H9 (cell line): ENCODE measurements around the gene SPATS2. TPM values are rescaled to one million over a fixed set of nuclear protein-coding genes. Genes with fewer than 3 reads are reported as not detected.

ENCODE experiments used
- DNase-seq: peaks from one replicate; pipeline ENCODE4 v3.0.0-alpha.2; 2017
- H2AFZ ChIP-seq: one replicate; pipeline ENCODE4 v1.6.1; 2013; ENCODE audit warnings: mild to moderate bottlenecking, low read length, control low read depth, moderate library complexity
- H2AK5ac ChIP-seq: 2 replicates; pipeline ENCODE4 v1.6.1; 2013; ENCODE audit warnings: low read length, control low read depth, mixed read lengths; ENCODE audit not compliant: insufficient read length
- H2BK120ac ChIP-seq: one replicate; pipeline ENCODE4 v1.6.1; 2013; ENCODE audit warnings: low read depth, mild to moderate bottlenecking, low read length, control low read depth, inconsistent platforms; ENCODE audit not compliant: poor library complexity, severe bottlenecking
- H2BK12ac ChIP-seq: 2 replicates; pipeline ENCODE4 v1.6.1; 2013; ENCODE audit warnings: low read length, control low read depth, mixed read lengths, low read depth; ENCODE audit not compliant: insufficient read length
- H2BK15ac ChIP-seq: 2 replicates; pipeline ENCODE4 v1.6.1; 2013; ENCODE audit warnings: low read depth, low read length, control low read depth
- H2BK20ac ChIP-seq: one replicate; pipeline ENCODE4 v1.6.1; 2013; ENCODE audit warnings: low read depth, mild to moderate bottlenecking, low read length, control low read depth, inconsistent platforms; ENCODE audit not compliant: poor library complexity, severe bottlenecking
- H2BK5ac ChIP-seq: 2 replicates; pipeline ENCODE4 v1.6.1; 2013; ENCODE audit warnings: low read length, control low read depth, mixed read lengths; ENCODE audit not compliant: insufficient read length
- H3K14ac ChIP-seq: 2 replicates; pipeline ENCODE4 v1.6.1; 2013; ENCODE audit warnings: low read length, control low read depth; ENCODE audit not compliant: insufficient read depth
- H3K18ac ChIP-seq: 2 replicates; pipeline ENCODE4 v1.6.1; 2013; ENCODE audit warnings: low read depth, mild to moderate bottlenecking, mixed read lengths, low read length, control low read depth; ENCODE audit not compliant: insufficient read length
- H3K23ac ChIP-seq: 2 replicates; pipeline ENCODE4 v1.6.1; 2013; ENCODE audit warnings: low read length, control low read depth, mixed read lengths, low read depth; ENCODE audit not compliant: insufficient read length
- H3K23me2 ChIP-seq: 2 replicates; pipeline ENCODE4 v1.6.1; 2013; ENCODE audit warnings: low read depth, mild to moderate bottlenecking, mixed read lengths, low read length, control low read depth; ENCODE audit not compliant: insufficient read length, poor library complexity, severe bottlenecking
- H3K27ac ChIP-seq: 2 replicates; pipeline ENCODE4 v1.5.1; 2013; ENCODE audit warnings: low read length, control low read depth, mixed read lengths, low read depth; ENCODE audit not compliant: insufficient read length
- H3K27me3 ChIP-seq: 2 replicates; pipeline ENCODE4 v1.6.1; 2013; ENCODE audit warnings: low read length, control low read depth, inconsistent platforms; ENCODE audit not compliant: insufficient read depth
- H3K4ac ChIP-seq: 2 replicates; pipeline ENCODE4 v1.6.1; 2013; ENCODE audit warnings: low read depth, mild to moderate bottlenecking, control low read depth, inconsistent platforms, low read length, moderate library complexity
- H3K4me1 ChIP-seq: 2 replicates; pipeline ENCODE4 v1.6.1; 2013; ENCODE audit warnings: low read length, control low read depth, inconsistent platforms; ENCODE audit not compliant: insufficient read depth
- H3K4me2 ChIP-seq: 2 replicates; pipeline ENCODE4 v1.6.1; 2013; ENCODE audit warnings: low read length, control low read depth, mixed read lengths; ENCODE audit not compliant: insufficient read length, insufficient read depth
- H3K56ac ChIP-seq: 2 replicates; pipeline ENCODE4 v1.6.1; 2013; ENCODE audit warnings: low read depth, mild to moderate bottlenecking, mixed read lengths, low read length, control low read depth; ENCODE audit not compliant: insufficient read length
- H3K79me1 ChIP-seq: 2 replicates; pipeline ENCODE4 v1.6.1; 2013; ENCODE audit warnings: low read depth, mild to moderate bottlenecking, moderate library complexity, low read length, control low read depth, inconsistent platforms; ENCODE audit not compliant: insufficient read depth, poor library complexity, severe bottlenecking
- H3K79me2 ChIP-seq: 2 replicates; pipeline ENCODE4 v1.6.1; 2013; ENCODE audit warnings: low read length, control low read depth, inconsistent platforms; ENCODE audit not compliant: insufficient read depth
- H3K9ac ChIP-seq: 2 replicates; pipeline ENCODE4 v1.6.1; 2013; ENCODE audit warnings: low read length, control low read depth, mixed read lengths; ENCODE audit not compliant: insufficient read length; ENCODE audit errors: extremely low read depth
- H3K9me3 ChIP-seq: one replicate; pipeline ENCODE4 v1.6.1; 2013; ENCODE audit warnings: low read depth, low read length, inconsistent platforms; ENCODE audit not compliant: control insufficient read depth
- H3T11ph ChIP-seq: one replicate; pipeline ENCODE4 v1.6.1; 2013; ENCODE audit warnings: mild to moderate bottlenecking, low read length, control low read depth, inconsistent platforms
- H4K20me1 ChIP-seq: one replicate; pipeline ENCODE4 v1.6.1; 2013; ENCODE audit not compliant: control insufficient read depth, insufficient read length, insufficient read depth
- H4K5ac ChIP-seq: 2 replicates; pipeline ENCODE4 v1.6.1; 2013; ENCODE audit warnings: low read depth, mild to moderate bottlenecking, mixed read lengths, low read length, control low read depth; ENCODE audit not compliant: insufficient read length
- H4K8ac ChIP-seq: replicated peaks from 2 replicates; pipeline ENCODE4 v1.6.1; 2013; ENCODE audit warnings: low read length, control low read depth, mixed read lengths, low read depth; ENCODE audit not compliant: insufficient read length
- H4K91ac ChIP-seq: 2 replicates; pipeline ENCODE4 v1.6.1; 2013; ENCODE audit warnings: low read depth, mild to moderate bottlenecking, moderate library complexity, mixed read lengths, low read length, control low read depth; ENCODE audit not compliant: insufficient read length
- H3K27ac Mint-ChIP-seq, 3 experiments: 2 replicates in 2 of 3; 3 replicates in 1 of 3; pipeline ENCODE4 v1.8.0; 2020 to 2021; ENCODE audit warnings: mixed read lengths in 3 of 3, mild to moderate bottlenecking in 1 of 3, moderate library complexity in 1 of 3
- H3K27me3 Mint-ChIP-seq: 2 replicates; pipeline ENCODE4 v1.8.0; 2021; ENCODE audit warnings: low read depth, mild to moderate bottlenecking, moderate library complexity, mixed read lengths
- H3K36me3 Mint-ChIP-seq, 3 experiments: 2 replicates in 2 of 3; 3 replicates in 1 of 3; pipeline ENCODE4 v1.8.0; 2020 to 2021; ENCODE audit warnings: low read depth in 3 of 3, mixed read lengths in 3 of 3; ENCODE audit not compliant: insufficient read depth in 1 of 3
- H3K4me1 Mint-ChIP-seq, 2 experiments: 2 replicates each; pipeline ENCODE4 v1.8.0; 2020; ENCODE audit warnings: mixed read lengths in 2 of 2
- H3K4me3 Mint-ChIP-seq, 2 experiments: 2 replicates in 1 of 2; 3 replicates in 1 of 2; pipeline ENCODE4 v1.8.0; 2020 to 2021; ENCODE audit warnings: mild to moderate bottlenecking in 2 of 2, mixed read lengths in 2 of 2, moderate library complexity in 1 of 2
- H3K9me3 Mint-ChIP-seq, 2 experiments: 2 replicates in 1 of 2; 3 replicates in 1 of 2; pipeline ENCODE4 v1.8.0; 2020; ENCODE audit warnings: mild to moderate bottlenecking in 2 of 2, mixed read lengths in 2 of 2, moderate library complexity in 1 of 2
- CTCF ChIP-seq: fragments of 200-600 bp; sonication (generic); conservative IDR thresholded peaks from 3 replicates; pipeline ENCODE4 v1.8.0; 2021; ENCODE audit warnings: antibody characterized with exemption, mild to moderate bottlenecking
- WGBS: extraction: QIAGEN DNeasy Blood & Tissue Kit; methylation state at CpG from one replicate; pipeline ENCODE4 v1.1.7; 2013; ENCODE audit warnings: missing lambda C conversion rate, low lambda C conversion rate, mixed read lengths; ENCODE audit not compliant: insufficient read length; ENCODE audit errors: extremely low coverage; 5-methylcytosine and 5-hydroxymethylcytosine counted together
- total RNA-seq: library from RNA; stranded (reverse); gene quantifications from 2 replicates; pipeline ENCODE4 v1.2.1, GENCODE V29; 2021

Gene SPATS2
- total RNA-seq, 1 experiment from 2014 or later, result 17.1 TPM

- Histone ChIP-seq H3K9me3 (no peaks in the 10 kb centered on the region), H2BK15ac (no peak overlapping the region), H2AK5ac (no peak overlapping the region), H3K14ac (0 out of 2 replicates have a peak overlapping the region, but pooled peaks have one; percentile 5), H2BK5ac (no peak overlapping the region), H3K79me2 (no peaks in the 10 kb centered on the region), H3K23me2 (peaks cover 1% of the 10 kb centered on the region), H3K27ac (no peak overlapping the region), H3K9ac (no peak overlapping the region), H3K27me3 (no peaks in the 10 kb centered on the region; the same call in 1 of the 2 replicates), H3K4ac (no peak overlapping the region), H3K23ac (no peak overlapping the region), H3K79me1 (no peaks in the 10 kb centered on the region), H2AFZ (no peak overlapping the region), H3K4me2 (no peak overlapping the region), H3T11ph (no peak overlapping the region), H2BK12ac (no peak overlapping the region), H3K4me1 (no peaks in the 10 kb centered on the region), H3K18ac (no peak overlapping the region), H3K56ac (no peak overlapping the region), H4K91ac (no peak overlapping the region), H4K5ac (no peak overlapping the region), H4K8ac (no peak overlapping the region), H2BK120ac (no peak overlapping the region), H4K20me1 (no peaks in the 10 kb centered on the region), H2BK20ac (no peak overlapping the region)
- H3K27ac Mint-ChIP-seq, result no peak overlapping the region; a peak in 1 of 7 replicates
- peaks cover 8 to 21% (median 20%) of the 10 kb centered on the region in 3 experiments; a peak in 6 of 7 replicates for H3K36me3 Mint-ChIP-seq
- peaks cover 31% of the 10 kb centered on the region for H3K27me3 Mint-ChIP-seq
- no peak for DNase-seq
- H3K4me3 Mint-ChIP-seq, result no peak overlapping the region
- no peak for TF ChIP-seq CTCF
- WGBS, result no CpG with 5 or more reads among the region's 15 CpGs
- H3K9me3 Mint-ChIP-seq, result no peaks in the 10 kb centered on the region; a peak in 1 of 5 replicates
- peaks cover 0 to 12% of the 10 kb centered on the region in 2 experiments; a peak in 2 of 4 replicates for H3K4me1 Mint-ChIP-seq
Measured at GRCh38 chr12:49554266-49554665, 187.0 kb downstream of the SPATS2 start.
